ENCODE measurements around the gene WDR75.

WDR75 gene

GRCh38 chr2:189485146-189485545 is 43.9 kb downstream of the WDR75 start:
- TF ChIP-seq POLR2AphosphoS5 (IDR thresholded peaks at IDR 0.05; ENCODE audit: low read depth, low read length) (no peak), SIN3A (IDR thresholded peaks at IDR 0.05; ENCODE audit: borderline replicate concordance, insufficient read depth, low read length) (no peak), FOXP2 (optimal IDR thresholded peaks at IDR 0.05; ENCODE audit: borderline replicate concordance, extremely low read depth, extremely low read length, insufficient read depth) (no peak), TAF1 (IDR thresholded peaks at IDR 0.05; ENCODE audit: borderline replicate concordance, insufficient read depth, low read length) (no peak)
- TF ChIP-seq, protein P1, sequence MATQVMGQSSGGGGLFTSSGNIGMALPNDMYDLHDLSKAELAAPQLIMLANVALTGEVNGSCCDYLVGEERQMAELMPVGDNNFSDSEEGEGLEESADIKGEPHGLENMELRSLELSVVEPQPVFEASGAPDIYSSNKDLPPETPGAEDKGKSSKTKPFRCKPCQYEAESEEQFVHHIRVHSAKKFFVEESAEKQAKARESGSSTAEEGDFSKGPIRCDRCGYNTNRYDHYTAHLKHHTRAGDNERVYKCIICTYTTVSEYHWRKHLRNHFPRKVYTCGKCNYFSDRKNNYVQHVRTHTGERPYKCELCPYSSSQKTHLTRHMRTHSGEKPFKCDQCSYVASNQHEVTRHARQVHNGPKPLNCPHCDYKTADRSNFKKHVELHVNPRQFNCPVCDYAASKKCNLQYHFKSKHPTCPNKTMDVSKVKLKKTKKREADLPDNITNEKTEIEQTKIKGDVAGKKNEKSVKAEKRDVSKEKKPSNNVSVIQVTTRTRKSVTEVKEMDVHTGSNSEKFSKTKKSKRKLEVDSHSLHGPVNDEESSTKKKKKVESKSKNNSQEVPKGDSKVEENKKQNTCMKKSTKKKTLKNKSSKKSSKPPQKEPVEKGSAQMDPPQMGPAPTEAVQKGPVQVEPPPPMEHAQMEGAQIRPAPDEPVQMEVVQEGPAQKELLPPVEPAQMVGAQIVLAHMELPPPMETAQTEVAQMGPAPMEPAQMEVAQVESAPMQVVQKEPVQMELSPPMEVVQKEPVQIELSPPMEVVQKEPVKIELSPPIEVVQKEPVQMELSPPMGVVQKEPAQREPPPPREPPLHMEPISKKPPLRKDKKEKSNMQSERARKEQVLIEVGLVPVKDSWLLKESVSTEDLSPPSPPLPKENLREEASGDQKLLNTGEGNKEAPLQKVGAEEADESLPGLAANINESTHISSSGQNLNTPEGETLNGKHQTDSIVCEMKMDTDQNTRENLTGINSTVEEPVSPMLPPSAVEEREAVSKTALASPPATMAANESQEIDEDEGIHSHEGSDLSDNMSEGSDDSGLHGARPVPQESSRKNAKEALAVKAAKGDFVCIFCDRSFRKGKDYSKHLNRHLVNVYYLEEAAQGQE (IDR thresholded peaks at IDR 0.05; ENCODE audit: insufficient read depth in 1 of 2, low read depth in 2 of 2, low read length in 2 of 2) = no peak

- no peak for TF ChIP-seq TAF1 (IDR thresholded peaks at IDR 0.05; ENCODE audit: borderline replicate concordance, insufficient read depth, low read length)
- no peak for TF ChIP-seq POLR2AphosphoS5 (IDR thresholded peaks at IDR 0.05; ENCODE audit: low read depth, low read length)
- TF ChIP-seq SIN3A (IDR thresholded peaks at IDR 0.05; ENCODE audit: borderline replicate concordance, insufficient read depth, low read length) = no peak
- TF ChIP-seq, protein P1 (IDR thresholded peaks at IDR 0.05; ENCODE audit: insufficient read depth in 1 of 2, low read depth in 2 of 2, low read length in 2 of 2) = no peak
- no peak for TF ChIP-seq FOXP2 (optimal IDR thresholded peaks at IDR 0.05; ENCODE audit: borderline replicate concordance, extremely low read depth, extremely low read length, insufficient read depth)
These were observed 45.0 kb downstream of the WDR75 start for GRCh38 chr2:189486237-189486770.

DNA sequence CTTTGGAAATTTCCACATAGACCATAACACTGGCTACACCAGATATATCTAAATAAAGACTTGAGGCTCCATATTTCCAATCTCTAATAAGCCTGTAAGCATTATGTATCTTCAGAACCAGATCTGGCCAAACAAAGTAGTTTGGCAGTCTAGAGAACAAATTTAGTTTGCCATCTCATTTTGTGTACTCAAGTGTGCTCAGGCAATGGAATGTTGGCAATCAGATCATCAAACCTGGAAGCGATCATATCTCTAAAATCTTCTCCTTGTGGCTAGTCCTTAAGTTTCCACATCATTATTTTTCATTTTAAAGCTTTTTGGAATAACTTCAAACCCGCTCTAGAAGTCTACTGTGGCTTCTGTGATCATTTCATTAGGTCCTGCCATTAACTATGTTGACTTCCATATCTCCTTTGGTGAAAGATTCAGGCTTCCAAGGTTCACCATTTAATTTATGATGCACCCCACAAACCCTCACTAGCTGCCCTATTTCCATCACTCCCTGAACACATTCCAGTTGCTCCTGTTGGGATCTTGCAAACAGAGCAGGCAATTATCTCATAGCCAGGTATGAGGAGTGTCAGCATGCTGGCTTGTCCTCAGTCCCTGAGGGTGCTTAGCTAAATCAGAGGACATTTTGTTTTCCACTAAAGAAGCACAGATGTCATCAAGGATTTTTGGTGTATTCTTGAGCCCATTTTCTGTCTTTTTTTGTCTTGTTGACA is 46.2 kb downstream of the WDR75 start:
- TF ChIP-seq SIN3A (IDR thresholded peaks at IDR 0.05; ENCODE audit: borderline replicate concordance, insufficient read depth, low read length) (no peak), POLR2AphosphoS5 (IDR thresholded peaks at IDR 0.05; ENCODE audit: low read depth, low read length) (no peak), TAF1 (IDR thresholded peaks at IDR 0.05; ENCODE audit: borderline replicate concordance, insufficient read depth, low read length) (no peak), FOXP2 (optimal IDR thresholded peaks at IDR 0.05; ENCODE audit: borderline replicate concordance, extremely low read depth, extremely low read length, insufficient read depth) (no peak)
- TF ChIP-seq, protein P1 (IDR thresholded peaks at IDR 0.05; ENCODE audit: insufficient read depth in 1 of 2, low read depth in 2 of 2, low read length in 2 of 2) = no peak

DNA sequence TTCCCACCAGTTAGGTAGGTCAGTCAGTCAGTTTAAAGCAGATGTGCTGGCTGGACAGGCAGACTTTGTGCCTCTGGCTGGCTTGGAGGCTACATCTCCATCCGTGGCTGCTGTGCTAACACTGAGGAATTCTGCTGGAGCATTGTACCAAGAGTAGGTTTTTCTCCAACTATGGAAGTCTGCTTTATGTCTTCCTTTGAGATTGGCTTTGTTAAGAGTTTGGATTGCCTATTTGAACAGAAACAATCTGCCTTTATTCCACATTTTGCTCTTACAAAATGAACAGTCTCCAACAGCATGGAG is 46.7 kb downstream of the WDR75 start:
- TF ChIP-seq TAF1 (IDR thresholded peaks at IDR 0.05; ENCODE audit: borderline replicate concordance, insufficient read depth, low read length) = no peak
- no peak for TF ChIP-seq SIN3A (IDR thresholded peaks at IDR 0.05; ENCODE audit: borderline replicate concordance, insufficient read depth, low read length)
- TF ChIP-seq, protein P1 (IDR thresholded peaks at IDR 0.05; ENCODE audit: insufficient read depth in 1 of 2, low read depth in 2 of 2, low read length in 2 of 2) = no peak
- TF ChIP-seq FOXP2 (optimal IDR thresholded peaks at IDR 0.05; ENCODE audit: borderline replicate concordance, extremely low read depth, extremely low read length, insufficient read depth) = no peak
- TF ChIP-seq POLR2AphosphoS5 (IDR thresholded peaks at IDR 0.05; ENCODE audit: low read depth, low read length) = no peak
